Left lung (tissue), 10 donors: Measurements from ENCODE around the gene C3orf80. TPM values are rescaled to one million over a fixed set of nuclear protein-coding genes. Genes with fewer than 3 reads are reported as not detected.
A peak's percentile ranks its signal among the peaks of the same experiment; 100 is the strongest.
"Not testable (repeated sequence)": the region's sequence is repeated elsewhere in the genome, so short reads cannot be mapped to it uniquely, and the experiment has no call there.

Experiments used
- ATAC-seq: fragments of 200-7000 bp; cut with Tn5 transposase; one replicate; pipeline ENCODE4 v1.9.1; 2020; ENCODE audit warnings: moderate library complexity
- DNase-seq, 4 donors: peaks; one replicate each; pipeline ENCODE4 v3.0.0-alpha.2; 2013 to 2020
- H3K27ac ChIP-seq, 2 donors: fragments of 200-600 bp; sonication (generic) in 1 of 2; one replicate each; pipeline versions ENCODE4 v1.5.0 to v1.8.0; 2020 to 2021
- H3K27me3 ChIP-seq, 2 donors: fragments of 200-600 bp; sonication (generic) in 1 of 2; one replicate each; pipeline versions ENCODE4 v1.5.0 to v1.8.0; 2020 to 2021
- H3K36me3 ChIP-seq, 2 donors: fragments of 200-600 bp; sonication (generic) in 1 of 2; one replicate each; pipeline versions ENCODE4 v1.5.0 to v1.8.0; 2020 to 2021
- H3K4me1 ChIP-seq, 2 donors: fragments of 200-600 bp; one replicate each; pipeline ENCODE4 v1.8.0; 2021
- H3K4me3 ChIP-seq, 2 donors: fragments of 200-600 bp; sonication (generic) in 1 of 2; one replicate each; pipeline versions ENCODE4 v1.5.0 to v1.8.0; 2020 to 2021; ENCODE audit warnings: mild to moderate bottlenecking in 1 of 2
- H3K9me3 ChIP-seq, 2 donors: fragments of 200-600 bp; sonication (generic) in 1 of 2; one replicate each; pipeline versions ENCODE4 v1.5.0 to v1.8.0; 2020 to 2021
- intact Hi-C, 2 donors: fragments of 100-400 bp; cut with DNase I; formaldehyde crosslinking; loops; one replicate each; pipeline versions ENCODE4 v1.11.2 to v1.14.2; 2022
- polyA plus RNA-seq, 6 donors: library from polyadenylated mRNA; unstranded; fragments of 120-200 nt; gene quantifications; one replicate each; pipeline ENCODE4 v1.2.1, GENCODE V29; 2013; ENCODE audit not compliant: insufficient read length in 6 of 6
- total RNA-seq, 2 donors: library from RNA; stranded (reverse); fragmentation: NEBNext Ultra II Directional; extraction: Animal tissue kit (Norgen Biotek cat#: 25700); gene quantifications; one replicate each; pipeline ENCODE4 v1.2.1, GENCODE V29; 2021
- TF ChIP-seq, protein P1 (sequence below), 2 donors: fragments of 200-600 bp; sonication (generic) in 1 of 2; IDR thresholded peaks; one replicate each; pipeline versions ENCODE4 v1.5.0 to v1.8.0; 2021; ENCODE audit warnings: antibody characterized with exemption in 2 of 2
- donor health status: DM: no; HTN: yes; CAD: no.
- donor health status: DM: no; HTN: no; CAD: no.

C3orf80 gene
- total and polyA plus RNA-seq, 8 donors, result 0.55 to 9.3 (median 7.1) TPM

DNA sequence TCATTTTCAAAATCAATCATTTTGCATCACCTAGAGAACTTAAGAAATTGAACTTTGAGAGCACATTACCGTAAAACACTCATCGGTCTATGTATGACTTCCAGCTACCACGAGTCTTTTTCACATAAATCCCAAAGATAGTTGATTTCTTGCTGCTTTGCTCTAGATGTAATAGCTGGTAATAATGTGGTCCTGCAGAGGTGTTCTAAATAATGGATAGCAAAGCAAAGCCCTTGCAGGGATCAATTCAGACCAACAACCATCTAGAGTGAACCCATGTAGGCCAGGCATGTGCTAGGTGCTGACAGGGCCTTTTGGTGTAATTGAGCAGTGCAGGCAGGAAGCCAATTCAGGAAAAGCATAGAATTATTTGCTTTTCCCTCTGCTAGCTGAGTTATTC, 26.1 kb upstream of the C3orf80 start:
- no peak overlapping the region for H3K4me3 ChIP-seq
- no peaks in the 10 kb centered on the region for H3K4me1 ChIP-seq
- H3K36me3 ChIP-seq, result no peaks in the 10 kb centered on the region
- ATAC-seq (no peak), DNase-seq (no peak)
- H3K9me3 ChIP-seq, result peaks cover 0 to 2% of the 10 kb centered on the region in 2 donors
- H3K27me3 ChIP-seq, result no peaks in the 10 kb centered on the region
- TF ChIP-seq, protein P1, sequence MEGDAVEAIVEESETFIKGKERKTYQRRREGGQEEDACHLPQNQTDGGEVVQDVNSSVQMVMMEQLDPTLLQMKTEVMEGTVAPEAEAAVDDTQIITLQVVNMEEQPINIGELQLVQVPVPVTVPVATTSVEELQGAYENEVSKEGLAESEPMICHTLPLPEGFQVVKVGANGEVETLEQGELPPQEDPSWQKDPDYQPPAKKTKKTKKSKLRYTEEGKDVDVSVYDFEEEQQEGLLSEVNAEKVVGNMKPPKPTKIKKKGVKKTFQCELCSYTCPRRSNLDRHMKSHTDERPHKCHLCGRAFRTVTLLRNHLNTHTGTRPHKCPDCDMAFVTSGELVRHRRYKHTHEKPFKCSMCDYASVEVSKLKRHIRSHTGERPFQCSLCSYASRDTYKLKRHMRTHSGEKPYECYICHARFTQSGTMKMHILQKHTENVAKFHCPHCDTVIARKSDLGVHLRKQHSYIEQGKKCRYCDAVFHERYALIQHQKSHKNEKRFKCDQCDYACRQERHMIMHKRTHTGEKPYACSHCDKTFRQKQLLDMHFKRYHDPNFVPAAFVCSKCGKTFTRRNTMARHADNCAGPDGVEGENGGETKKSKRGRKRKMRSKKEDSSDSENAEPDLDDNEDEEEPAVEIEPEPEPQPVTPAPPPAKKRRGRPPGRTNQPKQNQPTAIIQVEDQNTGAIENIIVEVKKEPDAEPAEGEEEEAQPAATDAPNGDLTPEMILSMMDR (IDR thresholded peaks at IDR 0.05), result no peak
- intact Hi-C loops, result no loop called here
- no peak overlapping the region for H3K27ac ChIP-seq

DNA sequence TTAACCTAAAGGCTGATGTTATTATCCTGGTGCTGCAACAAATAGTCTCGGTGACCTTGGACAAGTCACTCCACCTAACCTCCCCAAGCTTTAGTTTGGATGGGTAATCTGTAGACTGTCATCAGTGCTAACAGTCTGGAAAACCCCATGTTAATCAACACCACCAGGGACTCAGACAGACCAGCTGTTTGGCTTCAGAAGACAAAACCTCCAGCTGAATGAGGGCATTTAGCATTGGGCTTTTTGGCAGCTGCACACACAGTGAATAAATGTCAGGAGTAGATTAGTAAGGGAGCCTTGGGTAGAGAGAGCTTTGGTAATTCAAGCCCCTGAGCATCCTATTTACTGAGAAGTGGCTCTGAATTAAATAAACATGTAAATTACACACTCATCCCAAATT, 24.9 kb upstream of the C3orf80 start:
- Histone ChIP-seq H3K9me3 (peaks cover 0 to 5% of the 10 kb centered on the region in 2 donors), H3K4me1 (no peaks in the 10 kb centered on the region), H3K4me3 (no peak overlapping the region), H3K27me3 (no peaks in the 10 kb centered on the region), H3K27ac (no peak overlapping the region), H3K36me3 (no peaks in the 10 kb centered on the region)
- ATAC-seq (no peak), DNase-seq (no peak)
- intact Hi-C loops, result no loop called here
- TF ChIP-seq, protein P1 (IDR thresholded peaks at IDR 0.05), result no peak

DNA sequence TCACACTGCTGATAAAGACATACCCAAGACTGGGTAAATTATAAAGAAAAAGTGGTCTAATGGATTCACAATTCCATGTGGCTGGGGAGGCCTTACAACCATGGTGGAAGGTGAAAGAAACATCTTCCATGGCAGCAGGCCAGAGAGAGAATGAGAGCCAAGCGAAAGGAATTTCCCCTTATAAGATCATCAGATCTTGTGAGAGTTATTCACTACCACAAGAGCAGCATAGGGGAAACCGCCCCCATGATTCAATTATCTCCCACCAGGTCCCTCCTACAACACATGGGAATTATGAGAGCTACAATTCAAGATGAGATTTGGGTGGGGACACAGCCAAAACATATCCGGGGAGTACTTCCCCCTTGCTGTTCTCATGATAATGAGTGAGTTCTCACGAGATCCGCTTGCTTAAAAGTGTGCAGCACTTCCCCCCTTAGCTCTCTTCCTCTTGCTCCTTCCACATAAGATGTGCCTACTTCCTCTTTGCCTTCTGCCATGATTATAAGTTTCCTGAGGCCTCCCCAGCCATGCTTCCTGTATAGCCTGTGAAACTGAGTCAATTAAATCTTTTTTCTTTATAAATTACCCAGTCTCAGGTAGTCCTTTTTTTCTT, 20.7 kb upstream of the C3orf80 start:
- DNase-seq, H3K27ac ChIP-seq, intact Hi-C loops, ATAC-seq, H3K9me3 ChIP-seq, H3K27me3 ChIP-seq, H3K4me3 ChIP-seq, H3K4me1 ChIP-seq, H3K36me3 ChIP-seq: not testable (repeated sequence)

DNA sequence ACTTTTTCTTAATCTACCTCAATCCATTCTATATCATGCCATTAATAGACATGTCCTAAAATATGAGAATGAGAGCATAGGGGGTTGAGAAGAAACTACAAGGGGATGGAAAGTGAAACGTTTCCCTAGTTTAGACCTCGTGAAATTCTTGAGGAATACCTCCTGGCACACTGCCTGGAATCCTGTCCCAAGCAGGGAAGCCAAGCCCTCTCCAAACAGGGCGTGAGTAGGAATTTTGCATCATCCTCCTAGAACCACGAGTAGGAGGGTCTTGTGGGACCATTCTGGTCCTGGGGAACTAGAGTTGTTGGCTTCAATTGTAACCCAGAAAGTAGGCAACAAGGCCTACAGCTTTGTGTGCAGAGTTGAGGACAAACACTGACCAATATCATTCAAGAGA, 19.6 kb upstream of the C3orf80 start:
- TF ChIP-seq, protein P1 (IDR thresholded peaks at IDR 0.05), result no peak
- Histone ChIP-seq H3K27me3 (no peaks in the 10 kb centered on the region), H3K36me3 (no peaks in the 10 kb centered on the region), H3K27ac (no peak overlapping the region), H3K4me1 (no peaks in the 10 kb centered on the region), H3K9me3 (peaks cover 0 to 5% of the 10 kb centered on the region in 2 donors), H3K4me3 (no peak overlapping the region)
- DNase-seq (no peak), ATAC-seq (no peak)
- intact Hi-C loops, result no loop called here

DNA sequence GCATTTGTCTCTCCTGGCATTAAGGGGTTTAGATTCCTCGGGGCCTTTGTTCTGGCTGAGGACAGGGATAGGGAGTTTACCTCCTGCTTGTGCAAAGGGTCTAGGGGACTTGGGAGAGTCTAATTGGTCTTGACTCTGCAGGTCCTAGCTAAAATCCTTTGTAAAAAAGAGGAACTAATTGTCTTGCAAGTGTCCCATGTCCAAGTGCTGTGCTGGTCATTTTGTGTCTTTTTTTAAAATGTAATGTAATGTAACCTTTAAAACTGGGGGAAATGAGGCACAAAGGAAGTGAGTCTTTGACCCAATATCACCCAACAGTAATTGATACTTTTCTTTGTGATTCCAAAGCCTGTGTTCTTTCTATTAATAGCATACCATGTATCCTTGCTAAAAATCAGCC, 14.9 kb upstream of the C3orf80 start:
- TF ChIP-seq, protein P1 (IDR thresholded peaks at IDR 0.05), result no peak
- H3K9me3 ChIP-seq, result no peaks in the 10 kb centered on the region
- intact Hi-C loops, result no loop called here

DNA sequence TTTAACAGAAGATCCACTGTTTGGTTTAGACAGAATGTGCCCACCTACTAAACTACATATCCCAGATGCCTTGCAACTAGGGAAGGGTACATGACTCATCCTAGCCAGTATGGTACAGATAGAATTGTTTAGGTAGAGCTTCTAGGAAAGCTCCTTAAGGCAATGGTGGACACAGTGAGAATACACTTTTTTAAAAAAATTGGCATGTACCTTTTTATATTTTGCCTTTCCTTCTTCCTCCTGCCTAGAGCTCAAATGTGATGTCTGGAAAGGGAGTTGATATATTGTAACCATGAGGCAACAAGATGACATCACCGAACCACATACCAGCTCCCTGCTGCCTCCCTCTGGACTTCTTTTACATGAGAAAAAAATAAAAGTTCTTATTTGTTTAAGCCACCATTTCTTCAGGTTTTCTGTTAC, 14.4 kb upstream of the C3orf80 start:
- Histone ChIP-seq H3K36me3 (no peaks in the 10 kb centered on the region), H3K9me3 (no peaks in the 10 kb centered on the region), H3K4me1 (no peaks in the 10 kb centered on the region), H3K4me3 (no peak overlapping the region), H3K27me3 (no peaks in the 10 kb centered on the region), H3K27ac (no peak overlapping the region)
- TF ChIP-seq, protein P1 (IDR thresholded peaks at IDR 0.05), result no peak
- ATAC-seq, result peak; percentile 55
- intact Hi-C loops, result no loop called here
- no peak for DNase-seq

More for the DNA sequence above, 14.9 kb upstream of the C3orf80 start:
- ATAC-seq (no peak), DNase-seq (no peak)
- Histone ChIP-seq H3K36me3 (no peaks in the 10 kb centered on the region), H3K27ac (no peak overlapping the region), H3K4me3 (no peak overlapping the region), H3K4me1 (no peaks in the 10 kb centered on the region), H3K27me3 (no peaks in the 10 kb centered on the region)
